Naive thymus-derived CD4-positive, alpha-beta T cell (primary cell): ENCODE data around the gene TOMM7. TPM values are rescaled to one million over a fixed set of nuclear protein-coding genes. Genes with fewer than 3 reads are reported as not detected.

ENCODE experiments used
- ATAC-seq: fragments of 150-1000 bp; cut with Tn5 transposase; 2 replicates; pipeline ENCODE4 v1.10.0; 2021; ENCODE audit warnings: mild to moderate bottlenecking, moderate library complexity
- CTCF ChIA-PET: fragments of 350-600 bp; sonication (Branson Sonifier 250); formaldehyde crosslinking; loops from one replicate; lab custom pipeline; 2021; ENCODE audit warnings: antibody characterized with exemption; lab: Charles Lee
- POLR2A ChIA-PET: fragments of 350-600 bp; sonication (Branson Sonifier 250); formaldehyde crosslinking; loops from one replicate; lab custom pipeline; 2021; ENCODE audit warnings: antibody characterized with exemption, inconsistent platforms; lab: Charles Lee
- DNase-seq, 9 donors: peaks; one replicate each; pipeline versions ENCODE4 v3.0.0 to v3.0.0-alpha.2; 2020 to 2022; ENCODE audit warnings: mixed read lengths in 1 of 9
- H3K27ac ChIP-seq: one replicate; pipeline ENCODE4 v1.7.0; 2013; ENCODE audit warnings: mild to moderate bottlenecking, low read depth, low read length, moderate library complexity
- H3K27me3 ChIP-seq, 2 donors: one replicate each; pipeline ENCODE4 v1.7.0; 2013; ENCODE audit warnings: low read length in 2 of 2, mild to moderate bottlenecking in 2 of 2, moderate library complexity in 2 of 2; ENCODE audit not compliant: control insufficient read depth in 2 of 2, insufficient read depth in 2 of 2
- H3K36me3 ChIP-seq, 3 experiments: 1 replicate in 2 of 3; 2 replicates in 1 of 3; pipeline ENCODE4 v1.7.0; 2013; ENCODE audit warnings: low read length in 3 of 3, mild to moderate bottlenecking in 3 of 3, moderate library complexity in 1 of 3; ENCODE audit not compliant: insufficient read depth in 3 of 3, control insufficient read depth in 2 of 3
- H3K4me1 ChIP-seq, 2 donors: one replicate each; pipeline ENCODE4 v1.7.0; 2013; ENCODE audit warnings: low read length in 2 of 2, mild to moderate bottlenecking in 2 of 2, moderate library complexity in 1 of 2; ENCODE audit not compliant: control insufficient read depth in 2 of 2, insufficient read depth in 2 of 2
- H3K4me3 ChIP-seq: 2 replicates; pipeline ENCODE4 v1.7.0; 2013; ENCODE audit warnings: mild to moderate bottlenecking, low read length
- H3K9me3 ChIP-seq, 3 experiments: 1 replicate in 2 of 3; 2 replicates in 1 of 3; pipeline ENCODE4 v1.7.0; 2013; ENCODE audit warnings: low read length in 3 of 3; ENCODE audit not compliant: control insufficient read depth in 2 of 3
- H3K27ac Mint-ChIP-seq, 9 donors: one replicate each; pipeline ENCODE4 v1.8.0; 2020 to 2022; ENCODE audit warnings: mixed read lengths in 9 of 9, mild to moderate bottlenecking in 8 of 9, moderate library complexity in 5 of 9, inconsistent platforms in 2 of 9
- H3K27me3 Mint-ChIP-seq, 5 donors: one replicate each; pipeline ENCODE4 v1.8.0; 2021 to 2022; ENCODE audit warnings: mixed read lengths in 5 of 5, mild to moderate bottlenecking in 1 of 5
- H3K36me3 Mint-ChIP-seq, 5 donors: one replicate each; pipeline ENCODE4 v1.8.0; 2020 to 2022; ENCODE audit warnings: mixed read lengths in 5 of 5, mild to moderate bottlenecking in 3 of 5, inconsistent platforms in 1 of 5
- H3K4me1 Mint-ChIP-seq, 7 donors: one replicate each; pipeline ENCODE4 v1.8.0; 2020 to 2022; ENCODE audit warnings: mixed read lengths in 7 of 7, mild to moderate bottlenecking in 3 of 7, inconsistent platforms in 1 of 7
- H3K4me3 Mint-ChIP-seq, 10 donors: one replicate each; pipeline ENCODE4 v1.8.0; 2020 to 2022; ENCODE audit warnings: mild to moderate bottlenecking in 10 of 10, mixed read lengths in 10 of 10, moderate library complexity in 6 of 10, inconsistent platforms in 2 of 10
- H3K9me3 Mint-ChIP-seq, 11 donors: one replicate each; pipeline ENCODE4 v1.8.0; 2020 to 2022; ENCODE audit warnings: mixed read lengths in 11 of 11, mild to moderate bottlenecking in 4 of 11, inconsistent platforms in 1 of 11, moderate library complexity in 1 of 11
- intact Hi-C, 2 donors: fragments of 100-400 bp; cut with micrococcal nuclease; formaldehyde crosslinking; loops; one replicate each; pipeline ENCODE4 v1.15.1; 2023
- polyA plus RNA-seq, 2 donors: library from polyadenylated mRNA; unstranded; fragments of 300-500 nt; fragmentation: Illumina TruSeq; gene quantifications; one replicate each; pipeline ENCODE4 v1.2.3, GENCODE V29; 2021
- total RNA-seq, 6 experiments: library from RNA in 5 of 6; stranded (reverse) in 5 of 6; gene quantifications; 1 replicate in 5 of 6; 2 replicates in 1 of 6; pipeline ENCODE4 v1.2.3 and lab custom pipeline; 2021 to 2026

Gene TOMM7
- total and polyA plus RNA-seq, 7 experiments from 2014 or later, result 302 to 737 (median 498) TPM

DNA sequence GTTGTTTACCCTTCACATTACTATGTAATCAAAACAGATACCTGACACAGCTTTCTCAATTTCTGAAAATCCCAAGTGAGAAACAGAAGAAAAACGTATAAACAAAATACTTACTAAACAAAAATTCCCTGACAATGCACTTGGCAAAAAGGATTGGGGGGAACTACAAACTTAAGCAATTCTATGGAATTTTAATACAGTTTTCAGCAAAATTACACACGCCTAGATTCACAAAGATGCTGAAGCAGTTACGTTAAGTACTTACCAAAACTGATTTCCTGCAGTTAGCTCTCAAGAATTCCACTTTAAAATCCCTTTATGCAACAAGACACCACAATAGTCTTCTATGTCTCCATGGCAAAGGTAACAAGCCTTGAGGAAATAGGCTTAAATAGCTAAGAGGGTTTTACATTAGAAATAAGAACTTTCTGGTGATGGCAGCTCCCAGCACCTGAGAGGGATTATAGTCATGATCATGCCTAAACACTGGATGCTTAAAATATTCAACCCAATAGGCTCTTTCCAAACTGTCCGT, 10.8 kb downstream of the TOMM7 start:
- peaks cover 8 to 29% (median 18%) of the 10 kb centered on the region in 7 donors for H3K4me1 Mint-ChIP-seq
- no peaks in the 10 kb centered on the region for H3K4me1 ChIP-seq
- H3K36me3 Mint-ChIP-seq, result peaks cover 3 to 23% (median 7%) of the 10 kb centered on the region in 5 donors
- DNase-seq (no peak), ATAC-seq (no peak)
- no peak overlapping the region for H3K27ac ChIP-seq
- H3K4me3 Mint-ChIP-seq, result no peak overlapping the region
- no peaks in the 10 kb centered on the region for H3K9me3 ChIP-seq
- no peaks in the 10 kb centered on the region for H3K9me3 Mint-ChIP-seq
- ChIA-PET POLR2A (interaction anchor here (0.5 kb wide), 1 partner anchor 10 kb away, joined by 3 read pairs; no protein-coding TSS in a partner anchor), CTCF (no interaction called here)
- no peak overlapping the region for H3K4me3 ChIP-seq
- no peaks in the 10 kb centered on the region for H3K27me3 ChIP-seq
- H3K27me3 Mint-ChIP-seq, result no peaks in the 10 kb centered on the region
- peaks cover 0 to 35% (median 0%) of the 10 kb centered on the region in 3 experiments for H3K36me3 ChIP-seq
- intact Hi-C loops, result no loop called here
- H3K27ac Mint-ChIP-seq, result no peak overlapping the region

DNA sequence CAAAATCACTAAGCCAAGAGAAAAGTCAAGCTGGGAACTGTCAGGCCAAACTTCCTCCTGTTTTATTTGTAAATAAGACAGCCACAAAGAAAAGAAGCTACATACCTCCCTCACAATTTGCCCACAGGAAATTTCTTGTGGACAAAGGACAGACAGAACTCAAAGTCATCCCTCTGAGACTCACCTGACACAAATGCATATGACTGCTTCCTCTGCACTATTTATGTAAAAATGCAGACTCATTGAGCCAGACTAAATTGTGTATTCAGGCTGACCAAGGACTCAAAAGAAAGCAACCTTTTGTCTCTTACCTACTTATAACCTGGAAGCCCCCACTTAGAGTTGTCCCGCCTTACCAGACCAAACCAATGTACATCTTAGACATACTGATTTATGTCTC, 11.8 kb downstream of the TOMM7 start:
- CTCF ChIA-PET, result interaction anchor here (0.7 kb wide), 1 partner anchor 244 kb away, joined by 3 read pairs; no protein-coding TSS in a partner anchor
- H3K27ac Mint-ChIP-seq, result peak overlapping the region in 5 of 9 donors; percentile 3 to 65 (median 48)
- POLR2A ChIA-PET, result no interaction called here

DNA sequence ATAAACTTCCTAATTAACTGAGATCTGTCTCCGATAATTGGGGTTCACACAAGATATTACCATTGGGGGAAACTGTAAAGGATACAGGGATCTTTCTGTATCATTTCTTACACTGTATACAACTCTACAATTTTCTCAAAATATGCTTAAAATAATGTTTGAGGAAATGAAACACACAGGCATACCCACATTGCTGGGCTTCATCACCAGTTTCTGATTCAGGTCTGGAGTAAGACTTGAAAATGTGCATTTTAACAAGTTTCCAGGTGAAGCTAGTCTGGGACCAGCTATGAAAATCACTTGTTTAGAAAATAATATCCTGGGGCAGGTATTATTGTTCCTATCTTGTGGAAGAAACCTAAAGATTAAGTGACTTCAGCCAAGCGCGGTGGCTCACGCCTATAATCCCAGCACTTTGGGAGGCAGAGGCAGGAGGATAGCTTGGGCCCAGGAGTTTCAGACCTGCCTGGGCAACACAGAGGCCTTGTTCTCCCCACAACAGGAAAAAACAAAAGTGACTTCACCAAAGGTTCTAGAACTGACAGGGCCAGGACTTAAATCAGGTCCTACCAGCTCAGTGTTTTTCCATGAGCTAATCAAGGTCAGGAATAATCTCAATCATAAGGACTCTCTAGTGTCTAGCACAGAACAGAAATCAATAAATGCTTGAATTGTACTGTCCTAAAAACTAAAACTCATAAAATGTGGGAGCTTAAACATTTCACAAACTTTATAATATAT, 12.6 kb downstream of the TOMM7 start:
- no peak for DNase-seq
- intact Hi-C loops, result no loop called here
- POLR2A ChIA-PET, result no interaction called here
- peaks cover 0 to 13% (median 8%) of the 10 kb centered on the region in 7 donors for H3K4me1 Mint-ChIP-seq
- no peak for ATAC-seq
- Histone ChIP-seq H3K27me3 (no peaks in the 10 kb centered on the region), H3K4me1 (no peaks in the 10 kb centered on the region), H3K36me3 (peaks cover 0 to 18% (median 0%) of the 10 kb centered on the region in 3 experiments), H3K9me3 (no peaks in the 10 kb centered on the region), H3K27ac (no peak overlapping the region), H3K4me3 (no peak overlapping the region)
- no peak overlapping the region for H3K4me3 Mint-ChIP-seq
- CTCF ChIA-PET, result interaction anchor here (0.6 to 0.7 kb wide), 2 partner anchors 40 to 245 kb away, joined by 3 to 4 read pairs; no protein-coding TSS in a partner anchor
- H3K27me3 Mint-ChIP-seq, result no peaks in the 10 kb centered on the region
- H3K36me3 Mint-ChIP-seq, result peaks cover 0 to 12% (median 5%) of the 10 kb centered on the region in 5 donors
- H3K27ac Mint-ChIP-seq, result no peak overlapping the region
- H3K9me3 Mint-ChIP-seq, result no peaks in the 10 kb centered on the region

More for the DNA sequence above, 11.8 kb downstream of the TOMM7 start:
- DNase-seq (no peak), ATAC-seq (no peak)
- peaks cover 0 to 26% (median 0%) of the 10 kb centered on the region in 3 experiments for H3K36me3 ChIP-seq
- no peak overlapping the region for H3K4me3 Mint-ChIP-seq
- intact Hi-C loops, result no loop called here
- H3K4me1 Mint-ChIP-seq, result peaks cover 4 to 20% (median 12%) of the 10 kb centered on the region in 7 donors
- H3K4me3 ChIP-seq, result no peak overlapping the region
- H3K4me1 ChIP-seq, result no peaks in the 10 kb centered on the region
- H3K27ac ChIP-seq, result no peak overlapping the region
- peaks cover 0 to 16% (median 5%) of the 10 kb centered on the region in 5 donors for H3K36me3 Mint-ChIP-seq
- H3K9me3 Mint-ChIP-seq, result no peaks in the 10 kb centered on the region
- no peaks in the 10 kb centered on the region for H3K27me3 ChIP-seq
- H3K9me3 ChIP-seq, result no peaks in the 10 kb centered on the region
- H3K27me3 Mint-ChIP-seq, result no peaks in the 10 kb centered on the region

- H3K36me3 Mint-ChIP-seq, result peaks cover 0 to 5% (median 3%) of the 10 kb centered on the region in 5 donors
- no peak overlapping the region for H3K4me3 Mint-ChIP-seq
- H3K9me3 Mint-ChIP-seq, result no peaks in the 10 kb centered on the region
- ChIA-PET POLR2A (no interaction called here), CTCF (no interaction called here)
- H3K4me1 Mint-ChIP-seq, result peaks cover 0 to 3% (median 0%) of the 10 kb centered on the region in 7 donors
- H3K9me3 ChIP-seq, result no peaks in the 10 kb centered on the region
- no peak for ATAC-seq
- intact Hi-C loops, result no loop called here
- peaks cover 0 to 14% (median 0%) of the 10 kb centered on the region in 3 experiments for H3K36me3 ChIP-seq
- no peak overlapping the region for H3K27ac Mint-ChIP-seq
- no peaks in the 10 kb centered on the region for H3K4me1 ChIP-seq
- peaks cover 0 to 3% (median 0%) of the 10 kb centered on the region in 5 donors for H3K27me3 Mint-ChIP-seq
- H3K4me3 ChIP-seq, result no peak overlapping the region
- H3K27ac ChIP-seq, result no peak overlapping the region
- DNase-seq, result no peak
- H3K27me3 ChIP-seq, result no peaks in the 10 kb centered on the region
Measured at GRCh38 chr7:22808140-22808539, 14.5 kb downstream of the TOMM7 start.

- H3K36me3 Mint-ChIP-seq, result peaks cover 0 to 2% (median 0%) of the 10 kb centered on the region in 5 donors
- peaks cover 0 to 9% (median 0%) of the 10 kb centered on the region in 5 donors for H3K27me3 Mint-ChIP-seq
- ATAC-seq, result no peak
- Histone ChIP-seq H3K27me3 (no peaks in the 10 kb centered on the region), H3K36me3 (peaks cover 0 to 1% (median 0%) of the 10 kb centered on the region in 3 experiments), H3K4me3 (no peak overlapping the region), H3K4me1 (no peaks in the 10 kb centered on the region), H3K9me3 (no peaks in the 10 kb centered on the region), H3K27ac (no peak overlapping the region)
- ChIA-PET POLR2A (no interaction called here), CTCF (no interaction called here)
- no peaks in the 10 kb centered on the region for H3K9me3 Mint-ChIP-seq
- peaks cover 0 to 3% (median 0%) of the 10 kb centered on the region in 7 donors for H3K4me1 Mint-ChIP-seq
- H3K4me3 Mint-ChIP-seq, result no peak overlapping the region
- no peak for DNase-seq
- no peak overlapping the region for H3K27ac Mint-ChIP-seq
- intact Hi-C loops, result no loop called here
Measured at GRCh38 chr7:22806752-22807151, 15.9 kb downstream of the TOMM7 start.

DNA sequence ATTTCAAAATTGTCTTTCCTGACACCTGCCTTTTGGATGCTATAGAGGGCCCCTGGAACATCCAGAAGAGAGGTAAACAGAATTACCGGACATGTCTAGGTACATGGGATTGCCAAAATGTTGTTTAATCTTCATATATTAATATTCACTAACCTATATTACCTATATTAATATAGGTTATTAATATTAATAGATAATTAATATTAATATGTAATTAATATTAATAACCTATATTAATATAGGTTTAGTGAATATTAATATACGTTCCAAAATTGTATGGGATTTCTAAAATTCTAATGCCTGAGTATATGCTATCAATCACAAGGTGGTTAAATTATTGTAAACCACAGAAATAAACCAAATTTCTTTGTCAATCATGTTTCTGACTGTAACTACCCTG, 17.4 kb downstream of the TOMM7 start:
- Histone ChIP-seq H3K4me1 (no peaks in the 10 kb centered on the region), H3K9me3 (no peaks in the 10 kb centered on the region), H3K36me3 (no peaks in the 10 kb centered on the region), H3K27ac (no peak overlapping the region), H3K27me3 (no peaks in the 10 kb centered on the region), H3K4me3 (no peak overlapping the region)
- CTCF ChIA-PET, result interaction anchor here (0.7 kb wide), 1 partner anchor 55 kb away, joined by 3 read pairs; no protein-coding TSS in a partner anchor
- Mint-ChIP-seq H3K4me3 (no peak overlapping the region), H3K36me3 (no peaks in the 10 kb centered on the region), H3K4me1 (no peaks in the 10 kb centered on the region), H3K27ac (no peak overlapping the region), H3K27me3 (peaks cover 0 to 9% (median 0%) of the 10 kb centered on the region in 5 donors), H3K9me3 (no peaks in the 10 kb centered on the region)
- no peak for DNase-seq
- POLR2A ChIA-PET, result no interaction called here
- intact Hi-C loops, result no loop called here
- ATAC-seq, result no peak
